CD14-positive monocyte (primary cell): Measurements from ENCODE around the gene JUP. TPM values are rescaled to one million over a fixed set of nuclear protein-coding genes. Genes with fewer than 3 reads are reported as not detected.

Experiments
- DNase-seq, 3 donors: peaks; one replicate each; pipeline ENCODE4 v3.0.0-alpha.2; 2011 to 2022
- H2AFZ ChIP-seq: 2 replicates; pipeline ENCODE4 v1.6.0; 2012; ENCODE audit warnings: mild to moderate bottlenecking, low read depth, low read length, inconsistent platforms; ENCODE audit not compliant: insufficient read depth, poor library complexity, severe bottlenecking
- H3K27ac ChIP-seq, 2 donors: 1 replicate in 1 of 2; 2 replicates in 1 of 2; pipeline ENCODE4 v1.5.1; 2012 to 2013; ENCODE audit warnings: low read length in 2 of 2, control low read depth in 1 of 2, inconsistent platforms in 1 of 2, low read depth in 1 of 2, mild to moderate bottlenecking in 1 of 2
- H3K27me3 ChIP-seq, 2 donors: one replicate each; pipeline versions ENCODE4 v1.6.0 to v1.6.1; 2011 to 2013; ENCODE audit warnings: low read length in 2 of 2; ENCODE audit not compliant: control insufficient read depth in 2 of 2, insufficient read depth in 2 of 2
- H3K36me3 ChIP-seq, 2 donors: replicated peaks in 1 of 2; 1 replicate in 1 of 2; 2 replicates in 1 of 2; pipeline versions ENCODE4 v1.5.1 to v1.6.1; 2012 to 2013; ENCODE audit warnings: low read length in 2 of 2, control low read depth in 1 of 2, inconsistent platforms in 1 of 2, mild to moderate bottlenecking in 1 of 2; ENCODE audit not compliant: insufficient read depth in 2 of 2, control insufficient read depth in 1 of 2
- H3K4me1 ChIP-seq, 2 donors: 1 replicate in 1 of 2; 2 replicates in 1 of 2; pipeline versions ENCODE4 v1.5.1 to v1.6.1; 2012 to 2013; ENCODE audit warnings: low read length in 2 of 2, control low read depth in 1 of 2, inconsistent platforms in 1 of 2, mild to moderate bottlenecking in 1 of 2, moderate library complexity in 1 of 2; ENCODE audit not compliant: insufficient read depth in 2 of 2, control insufficient read depth in 1 of 2
- H3K4me2 ChIP-seq: replicated peaks from 2 replicates; pipeline ENCODE3; 2012; ENCODE audit warnings: low read length, moderate library complexity, mild to moderate bottlenecking; ENCODE audit not compliant: poor library complexity, severe bottlenecking; ENCODE audit errors: extremely low read depth
- H3K4me3 ChIP-seq, 3 experiments: fragments of 200-600 bp in 1 of 3; sonication (generic) in 1 of 3; replicated peaks in 1 of 3; 1 replicate in 2 of 3; 2 replicates in 1 of 3; pipeline ENCODE4 v1.5.1; 2011 to 2013; ENCODE audit warnings: low read length in 3 of 3, mild to moderate bottlenecking in 3 of 3, control low read depth in 2 of 3, low read depth in 2 of 3, inconsistent platforms in 1 of 3, moderate library complexity in 1 of 3
- H3K79me2 ChIP-seq: 2 replicates; pipeline ENCODE4 v1.6.0; 2012; ENCODE audit warnings: mild to moderate bottlenecking, control low read depth, inconsistent platforms, low read length, moderate library complexity; ENCODE audit not compliant: insufficient read depth
- H3K9ac ChIP-seq: 2 replicates; pipeline ENCODE4 v1.6.0; 2017; ENCODE audit warnings: low read length, mild to moderate bottlenecking; ENCODE audit not compliant: insufficient read depth, poor library complexity, severe bottlenecking
- H3K9me3 ChIP-seq, 2 donors: replicated peaks in 1 of 2; 1 replicate in 1 of 2; 2 replicates in 1 of 2; pipeline versions ENCODE4 v1.5.1 to v1.6.1; 2012 to 2013; ENCODE audit warnings: low read length in 2 of 2, control low read depth in 1 of 2; ENCODE audit not compliant: control insufficient read depth in 1 of 2, insufficient read depth in 1 of 2
- H4K20me1 ChIP-seq: 2 replicates; pipeline ENCODE4 v1.6.0; 2012; ENCODE audit warnings: mild to moderate bottlenecking, low read length, control low read depth, moderate library complexity; ENCODE audit not compliant: insufficient read depth
- H3K27ac Mint-ChIP-seq, 7 donors: one replicate each; pipeline ENCODE4 v1.8.0; 2020; ENCODE audit warnings: mild to moderate bottlenecking in 7 of 7, mixed read lengths in 7 of 7, moderate library complexity in 6 of 7, inconsistent platforms in 2 of 7
- H3K27me3 Mint-ChIP-seq, 3 donors: one replicate each; pipeline ENCODE4 v1.8.0; 2021 to 2022; ENCODE audit warnings: low read depth in 3 of 3, mild to moderate bottlenecking in 3 of 3, mixed read lengths in 3 of 3, moderate library complexity in 3 of 3, inconsistent platforms in 1 of 3
- H3K36me3 Mint-ChIP-seq, 2 donors: one replicate each; pipeline ENCODE4 v1.8.0; 2020; ENCODE audit warnings: mixed read lengths in 2 of 2, inconsistent platforms in 1 of 2, mild to moderate bottlenecking in 1 of 2
- H3K4me1 Mint-ChIP-seq: one replicate; pipeline ENCODE4 v1.8.0; 2020; ENCODE audit warnings: mild to moderate bottlenecking, mixed read lengths
- H3K4me3 Mint-ChIP-seq, 2 donors: one replicate each; pipeline ENCODE4 v1.8.0; 2020; ENCODE audit warnings: mild to moderate bottlenecking in 2 of 2, mixed read lengths in 2 of 2, moderate library complexity in 1 of 2
- H3K9me3 Mint-ChIP-seq, 7 donors: one replicate each; pipeline ENCODE4 v1.8.0; 2020 to 2022; ENCODE audit warnings: mixed read lengths in 7 of 7, mild to moderate bottlenecking in 6 of 7, moderate library complexity in 6 of 7, inconsistent platforms in 2 of 7
- WGBS: methylation state at CpG from one replicate; pipeline ENCODE4 v1.1.5; 2013; ENCODE audit warnings: missing lambda C conversion rate; ENCODE audit not compliant: insufficient coverage; 5-methylcytosine and 5-hydroxymethylcytosine counted together
- intact Hi-C, 2 donors: fragments of 100-400 bp; cut with micrococcal nuclease; formaldehyde crosslinking; loops; one replicate each; pipeline versions ENCODE4 v1.15.0 to v1.15.1; 2023
- polyA plus RNA-seq, 3 donors: library from polyadenylated mRNA; depleted of rRNA in 1 of 3; unstranded in 2 of 3; stranded (reverse) in 1 of 3; fragments of 300-500 nt in 2 of 3; fragments of >200 nt in 1 of 3; fragmentation: Illumina TruSeq in 2 of 3; gene quantifications; 1 replicate in 2 of 3; 2 replicates in 1 of 3; pipeline ENCODE4 v1.2.3, GENCODE V29; 2012 to 2021
- TF ChIP-seq, protein P1 (sequence below): fragments of 200-600 bp; IDR thresholded peaks from one replicate; pipeline ENCODE4 v1.8.0; 2022; ENCODE audit warnings: antibody characterized with exemption, mild to moderate bottlenecking

The JUP gene
- polyA plus RNA-seq, 3 donors, result 14.0 to 22.1 (median 15.4) TPM

DNA sequence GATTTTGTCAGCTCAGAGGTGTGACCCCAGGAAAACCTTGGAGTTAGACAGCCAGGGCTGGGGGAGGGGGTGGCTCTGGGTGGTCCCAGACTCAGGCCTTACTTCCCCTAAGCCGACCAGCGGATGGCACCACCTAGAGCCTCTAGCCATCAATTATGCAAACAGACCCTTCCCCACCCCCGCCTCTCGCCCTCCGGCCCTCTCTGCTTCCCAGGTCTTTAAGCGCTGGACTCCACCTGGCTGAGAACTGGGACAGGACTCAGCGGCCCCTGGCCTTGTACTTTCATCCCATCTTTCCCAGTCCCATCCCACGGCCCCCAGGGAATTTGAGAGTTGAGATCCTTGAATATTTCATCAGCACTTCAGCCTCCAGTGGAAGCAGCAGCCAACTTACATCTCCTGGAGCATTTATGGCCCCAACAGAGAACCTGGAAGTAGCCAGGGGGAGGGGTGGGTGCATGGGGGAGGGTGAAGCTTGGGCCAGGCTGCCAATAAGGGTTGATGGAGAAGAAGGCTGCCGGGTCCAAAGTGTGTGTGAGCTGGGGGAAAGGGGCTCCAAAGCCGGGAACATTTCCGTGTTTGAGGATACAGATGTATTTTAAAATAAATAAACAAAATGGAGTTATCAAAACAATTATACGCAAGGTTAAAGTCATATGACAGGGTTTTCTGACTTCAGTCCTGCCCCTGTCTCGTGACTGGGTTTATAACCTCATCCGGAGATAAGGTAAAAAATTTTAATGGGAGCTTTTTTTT lies 7.5 kb upstream of the JUP start:
- no peaks in the 10 kb centered on the region for H3K9me3 ChIP-seq
- Mint-ChIP-seq H3K27ac (no peak overlapping the region), H3K9me3 (peaks cover 0 to 2% (median 0%) of the 10 kb centered on the region in 7 donors), H3K36me3 (no peaks in the 10 kb centered on the region), H3K4me1 (peaks cover 26% of the 10 kb centered on the region), H3K27me3 (peaks cover 2 to 6% (median 5%) of the 10 kb centered on the region in 3 donors), H3K4me3 (no peak overlapping the region)
- WGBS, result 90% methylated on average over 9 of the region's 14 CpGs
- H3K4me3 ChIP-seq, result no peak overlapping the region
- no peaks in the 10 kb centered on the region for H3K36me3 ChIP-seq
- TF ChIP-seq, protein P1, sequence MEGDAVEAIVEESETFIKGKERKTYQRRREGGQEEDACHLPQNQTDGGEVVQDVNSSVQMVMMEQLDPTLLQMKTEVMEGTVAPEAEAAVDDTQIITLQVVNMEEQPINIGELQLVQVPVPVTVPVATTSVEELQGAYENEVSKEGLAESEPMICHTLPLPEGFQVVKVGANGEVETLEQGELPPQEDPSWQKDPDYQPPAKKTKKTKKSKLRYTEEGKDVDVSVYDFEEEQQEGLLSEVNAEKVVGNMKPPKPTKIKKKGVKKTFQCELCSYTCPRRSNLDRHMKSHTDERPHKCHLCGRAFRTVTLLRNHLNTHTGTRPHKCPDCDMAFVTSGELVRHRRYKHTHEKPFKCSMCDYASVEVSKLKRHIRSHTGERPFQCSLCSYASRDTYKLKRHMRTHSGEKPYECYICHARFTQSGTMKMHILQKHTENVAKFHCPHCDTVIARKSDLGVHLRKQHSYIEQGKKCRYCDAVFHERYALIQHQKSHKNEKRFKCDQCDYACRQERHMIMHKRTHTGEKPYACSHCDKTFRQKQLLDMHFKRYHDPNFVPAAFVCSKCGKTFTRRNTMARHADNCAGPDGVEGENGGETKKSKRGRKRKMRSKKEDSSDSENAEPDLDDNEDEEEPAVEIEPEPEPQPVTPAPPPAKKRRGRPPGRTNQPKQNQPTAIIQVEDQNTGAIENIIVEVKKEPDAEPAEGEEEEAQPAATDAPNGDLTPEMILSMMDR, result no peak
- intact Hi-C loops, result no loop called here
- no peak overlapping the region for H3K9ac ChIP-seq
- peaks cover 15 to 17% of the 10 kb centered on the region in 2 donors for H3K4me1 ChIP-seq
- no peaks in the 10 kb centered on the region for H4K20me1 ChIP-seq
- no peak overlapping the region for H2AFZ ChIP-seq
- no peaks in the 10 kb centered on the region for H3K79me2 ChIP-seq
- no peak overlapping the region for H3K27ac ChIP-seq
- no peaks in the 10 kb centered on the region for H3K27me3 ChIP-seq
- H3K4me2 ChIP-seq, result no peak overlapping the region
- no peak for DNase-seq

DNA sequence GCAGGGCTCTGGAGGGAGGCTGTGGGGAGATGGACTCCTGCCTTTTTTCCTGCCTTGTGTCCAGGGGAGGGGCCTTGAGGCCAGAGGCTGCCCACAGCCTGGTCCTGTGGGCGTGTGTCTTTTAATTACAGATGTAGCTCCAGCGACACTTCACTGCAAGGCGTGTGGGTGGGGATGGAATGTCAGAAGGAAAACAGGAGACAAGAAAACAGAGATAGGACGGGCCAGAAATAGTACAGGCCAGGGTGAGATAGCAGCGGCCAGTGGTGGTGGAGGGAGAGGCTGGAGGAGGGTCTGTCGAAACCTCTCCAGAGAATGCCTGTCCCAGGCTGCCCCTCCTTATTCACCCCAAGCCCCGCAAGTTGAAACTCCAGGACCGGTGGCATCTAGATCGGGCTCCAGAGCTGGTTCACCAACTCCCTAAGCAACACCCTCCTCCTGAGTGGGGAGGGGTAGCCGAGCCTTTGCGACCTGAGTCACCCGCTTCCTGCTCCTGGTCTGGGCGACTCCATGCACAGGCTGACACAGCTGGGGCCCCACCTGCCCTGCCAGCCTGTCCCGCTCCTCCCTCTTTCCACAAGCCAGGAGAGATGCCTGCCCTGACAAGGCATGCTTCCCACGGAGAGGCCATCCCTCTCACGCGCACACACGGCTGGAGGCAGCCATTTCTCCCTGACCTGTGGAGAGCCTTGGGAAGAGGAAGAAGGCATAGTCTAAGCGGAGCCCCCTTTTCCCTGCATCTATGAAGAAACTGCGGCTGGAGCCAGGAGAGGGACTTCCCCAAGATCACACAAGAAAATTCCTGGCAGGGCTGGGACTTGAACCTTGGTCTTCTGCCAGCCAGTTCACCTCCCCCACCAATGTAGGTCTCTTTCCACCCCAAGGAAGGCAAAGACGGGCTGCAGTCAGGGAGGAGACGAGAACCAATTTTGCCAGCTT lies 6.6 kb upstream of the JUP start:
- peak overlapping the region; percentile 60 for H2AFZ ChIP-seq
- H3K4me2 ChIP-seq, result no peak overlapping the region
- no peaks in the 10 kb centered on the region for H4K20me1 ChIP-seq
- Mint-ChIP-seq H3K36me3 (no peaks in the 10 kb centered on the region), H3K4me3 (no peak overlapping the region), H3K4me1 (peaks cover 35% of the 10 kb centered on the region), H3K27ac (peak overlapping the region in 1 of 7 donors; percentile 15), H3K9me3 (peaks cover 0 to 2% (median 0%) of the 10 kb centered on the region in 7 donors), H3K27me3 (peaks cover 2 to 7% (median 5%) of the 10 kb centered on the region in 3 donors)
- no peaks in the 10 kb centered on the region for H3K9me3 ChIP-seq
- WGBS, result 51% methylated on average over 8 of the region's 22 CpGs
- peaks cover 23 to 25% of the 10 kb centered on the region in 2 donors for H3K4me1 ChIP-seq
- H3K9ac ChIP-seq, result no peak overlapping the region
- DNase-seq, result peak in 2 of 3 donors; percentile 17 to 21
- no peaks in the 10 kb centered on the region for H3K36me3 ChIP-seq
- H3K27me3 ChIP-seq, result no peaks in the 10 kb centered on the region
- H3K4me3 ChIP-seq, result no peak overlapping the region
- intact Hi-C loops, result no loop called here
- no peak overlapping the region for H3K27ac ChIP-seq
- TF ChIP-seq, protein P1, result no peak
- H3K79me2 ChIP-seq, result no peaks in the 10 kb centered on the region
